SK-N-SH (cell line): ENCODE data around the gene LILRB3. TPM values are rescaled to one million over a fixed set of nuclear protein-coding genes. Genes with fewer than 3 reads are reported as not detected.
"Not testable (repeated sequence)": the region's sequence is repeated elsewhere in the genome, so short reads cannot be mapped to it uniquely, and the experiment has no call there.

Experiments used
- CTCF ChIA-PET: fragments of 300-600, 350-600 bp; formaldehyde crosslinking; extraction: SDS; loops from one replicate; lab custom pipeline; 2021; lab: Yijun Ruan, JAX
- POLR2A ChIA-PET: fragments of 350-600 bp; sonication (Branson Sonifier 250); formaldehyde crosslinking; extraction: SDS; loops from one replicate; lab custom pipeline; 2020; ENCODE audit warnings: antibody characterized with exemption, inconsistent platforms; lab: Yijun Ruan, JAX
- DNase-seq: peaks from one replicate; pipeline ENCODE4 v3.0.0; 2012
- H2AFZ ChIP-seq: fragments of 200-600 bp; sonication (generic); 2 replicates; pipeline ENCODE4 v1.8.1; 2016; ENCODE audit warnings: antibody characterized with exemption, mild to moderate bottlenecking, low read depth
- H3F3A ChIP-seq: fragments of 200-600 bp; sonication (generic); replicated peaks from 2 replicates; pipeline ENCODE3; 2016; ENCODE audit warnings: antibody characterized with exemption, mild to moderate bottlenecking; ENCODE audit not compliant: insufficient read depth
- H3K27ac ChIP-seq, 2 experiments: fragments of 200-500 bp in 1 of 2; fragments of 200-600 bp in 1 of 2; sonication (Bioruptor generic) in 1 of 2; sonication (generic), shearing (Covaris generic) in 1 of 2; 2 replicates each; pipeline versions ENCODE4 v1.5.1 to v1.6.1; 2014 to 2016; ENCODE audit warnings: low read depth in 2 of 2, inconsistent platforms in 1 of 2, low read length in 1 of 2, mild to moderate bottlenecking in 1 of 2, mixed read lengths in 1 of 2
- H3K27me3 ChIP-seq: fragments of 200-600 bp; sonication (generic), shearing (Covaris generic); 2 replicates; pipeline ENCODE4 v1.6.1; 2016; ENCODE audit warnings: mixed run types; ENCODE audit not compliant: insufficient read depth
- H3K36me3 ChIP-seq, 2 experiments: fragments of 200-500 bp in 1 of 2; fragments of 200-600 bp in 1 of 2; sonication (Bioruptor generic) in 1 of 2; sonication (generic) in 1 of 2; replicated peaks in 1 of 2; 2 replicates each; pipeline versions ENCODE3 to v1.5.1; 2014 to 2016; ENCODE audit warnings: low read length in 1 of 2, mild to moderate bottlenecking in 1 of 2; ENCODE audit not compliant: insufficient read depth in 2 of 2, control insufficient read depth in 1 of 2
- H3K4me1 ChIP-seq, 2 experiments: fragments of 200-500 bp in 1 of 2; fragments of 200-600 bp in 1 of 2; sonication (Bioruptor generic) in 1 of 2; sonication (generic), shearing (Covaris generic) in 1 of 2; 2 replicates each; pipeline versions ENCODE4 v1.5.1 to v1.6.1; 2014 to 2016; ENCODE audit warnings: low read depth in 1 of 2, low read length in 1 of 2, mixed run types in 1 of 2; ENCODE audit not compliant: insufficient read depth in 2 of 2, control insufficient read depth in 1 of 2
- H3K4me2 ChIP-seq: fragments of 200-600 bp; sonication (generic), shearing (Covaris generic); 2 replicates; pipeline ENCODE4 v1.6.1; 2017; ENCODE audit warnings: mixed run types
- H3K4me3 ChIP-seq, 2 experiments: fragments of 200-500 bp in 1 of 2; fragments of 200-600 bp in 1 of 2; sonication (Bioruptor generic) in 1 of 2; sonication (generic), shearing (Covaris generic) in 1 of 2; 2 replicates each; pipeline versions ENCODE4 v1.5.1 to v1.8.1; 2014 to 2016; ENCODE audit warnings: low read depth in 2 of 2, inconsistent platforms in 1 of 2, low read length in 1 of 2, mild to moderate bottlenecking in 1 of 2, mixed read lengths in 1 of 2, moderate library complexity in 1 of 2
- H3K79me2 ChIP-seq: fragments of 200-600 bp; sonication (generic); 2 replicates; pipeline ENCODE4 v1.8.1; 2017; ENCODE audit warnings: mild to moderate bottlenecking; ENCODE audit not compliant: insufficient read depth
- H3K9ac ChIP-seq: fragments of 200-600 bp; sonication (generic); 2 replicates; pipeline ENCODE4 v1.6.1; 2017; ENCODE audit warnings: mixed run types
- H3K9me2 ChIP-seq: fragments of 200-600 bp; sonication (generic); 2 replicates; pipeline ENCODE4 v1.6.1; 2017; ENCODE audit warnings: mixed run types
- H3K9me3 ChIP-seq: fragments of 200-600 bp; sonication (generic); 2 replicates; pipeline ENCODE4 v1.6.1; 2017; ENCODE audit warnings: mixed run types, mild to moderate bottlenecking, moderate library complexity
- H4K20me1 ChIP-seq: fragments of 200-600 bp; sonication (generic); 2 replicates; pipeline ENCODE4 v1.6.1; 2017; ENCODE audit warnings: mild to moderate bottlenecking, mixed run types; ENCODE audit not compliant: insufficient read depth
- CHD2 ChIP-seq: fragments of 150-350 bp; IDR thresholded peaks from 2 replicates; pipeline ENCODE4 v1.6.1; 2018; ENCODE audit warnings: low read length; ENCODE audit not compliant: partially characterized antibody
- FOSL2 ChIP-seq: IDR thresholded peaks from 2 replicates; pipeline ENCODE4 v1.4.0; 2012; ENCODE audit warnings: low read depth, mild to moderate bottlenecking, moderate library complexity, borderline replicate concordance
- FOXJ3 ChIP-seq: sonication (generic); formaldehyde crosslinking; IDR thresholded peaks from 2 replicates; pipeline ENCODE4 v1.5.1; 2020; ENCODE audit warnings: mild to moderate bottlenecking, missing genetic modification reagents
- GATA2 ChIP-seq: sonication (generic); formaldehyde crosslinking; IDR thresholded peaks from 2 replicates; pipeline ENCODE4 v1.5.0; 2020; ENCODE audit warnings: mild to moderate bottlenecking, missing genetic modification reagents
- POLR2AphosphoS5 ChIP-seq: IDR thresholded peaks from 2 replicates; pipeline ENCODE4 v1.6.1; 2012; ENCODE audit warnings: low read depth, low read length
- RFX5 ChIP-seq: IDR thresholded peaks from 2 replicates; pipeline ENCODE4 v1.6.1; 2012; ENCODE audit warnings: mild to moderate bottlenecking, improper control_type of control experiment, low read length
- SMC3 ChIP-seq: IDR thresholded peaks from 2 replicates; pipeline ENCODE4 v1.6.1; 2012; ENCODE audit warnings: low read depth, low read length, improper control_type of control experiment
- TAF1 ChIP-seq: IDR thresholded peaks from 2 replicates; pipeline ENCODE4 v1.6.1; 2012; ENCODE audit warnings: low read depth, mild to moderate bottlenecking, low read length, moderate library complexity, borderline replicate concordance
- YY1 ChIP-seq: IDR thresholded peaks from 2 replicates; pipeline ENCODE4 v1.4.0; 2012; ENCODE audit warnings: low read depth, mild to moderate bottlenecking
- WGBS: methylation state at CpG from one replicate; pipeline ENCODE4 v1.1.6; 2017; ENCODE audit warnings: low lambda C conversion rate; 5-methylcytosine and 5-hydroxymethylcytosine counted together
- polyA plus RNA-seq, 3 experiments: library from polyadenylated mRNA; depleted of rRNA; stranded (reverse); fragments of >200 nt; gene quantifications; 2 replicates each; pipeline ENCODE4 v1.2.3, GENCODE V29; 2012
- TF ChIP-seq, protein P1 (sequence below): IDR thresholded peaks from 2 replicates; pipeline ENCODE4 v1.4.0; 2012; ENCODE audit warnings: low read depth, borderline replicate concordance
- TF ChIP-seq, protein P2 (sequence below): IDR thresholded peaks from 2 replicates; pipeline ENCODE4 v1.6.1; 2012; ENCODE audit warnings: mild to moderate bottlenecking, low read depth, low read length, moderate library complexity
- TF ChIP-seq, protein P3 (sequence below): fragments of 200-600 bp; sonication (generic); IDR thresholded peaks from 2 replicates; pipeline ENCODE4 v1.6.1; 2017; ENCODE audit warnings: antibody characterized with exemption, mild to moderate bottlenecking, moderate library complexity
- TF ChIP-seq, protein P4 (sequence below): IDR thresholded peaks from 2 replicates; pipeline ENCODE4 v1.4.0; 2012; ENCODE audit warnings: low read depth, borderline replicate concordance
- TF ChIP-seq, protein P5 (sequence below): IDR thresholded peaks from 2 replicates; pipeline ENCODE4 v1.4.0; 2012; ENCODE audit warnings: low read depth
- TF ChIP-seq, protein P6 (sequence below): IDR thresholded peaks from 2 replicates; pipeline ENCODE4; 2012
- TF ChIP-seq, protein P7 (sequence below): fragments of 150-350 bp; IDR thresholded peaks from 2 replicates; pipeline ENCODE4 v1.6.1; 2016; ENCODE audit warnings: mild to moderate bottlenecking, low read depth, low read length

Gene LILRB3
- polyA plus RNA-seq, 1 of the 3 experiments (the other 2 are of a cell fraction), result not detected

DNA sequence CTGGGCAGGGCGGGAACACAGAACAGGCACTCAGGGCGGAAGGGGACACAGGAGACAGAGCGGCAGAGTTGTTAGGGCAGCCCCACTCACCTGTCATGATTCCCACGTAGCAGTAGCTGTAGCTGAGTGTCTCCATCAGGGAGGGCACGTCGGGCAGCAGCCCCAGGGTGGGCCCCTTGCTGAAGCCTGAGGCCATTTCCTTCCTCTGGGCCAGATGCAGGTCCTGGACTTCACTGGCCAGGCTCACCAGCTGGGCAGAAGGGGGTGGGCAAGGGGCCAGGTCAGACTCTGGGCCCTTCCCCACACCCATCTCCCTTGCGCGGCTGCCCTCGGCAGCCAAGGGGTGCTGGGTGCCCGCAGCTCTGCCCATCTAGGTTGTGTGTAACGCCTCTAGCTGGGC lies 39.4 kb downstream of the LILRB3 start:
- peaks cover 0 to 14% of the 10 kb centered on the region in 2 experiments; a peak in 1 of 4 replicates for H3K4me1 ChIP-seq
- no peak overlapping the region for H3K4me3 ChIP-seq
- peaks cover 43% of the 10 kb centered on the region for H3K79me2 ChIP-seq
- H3K4me2 ChIP-seq, result no peak overlapping the region
- peaks cover 33 to 37% of the 10 kb centered on the region in 2 experiments for H3K36me3 ChIP-seq
- 94% methylated on average over 9 of the region's 11 CpGs for WGBS
- no peaks in the 10 kb centered on the region for H3K9me3 ChIP-seq
- POLR2A ChIA-PET, result interaction anchor here (1.0 kb wide), 1 partner anchor 18 kb away, joined by 4 read pairs; no protein-coding TSS in a partner anchor
- no peak for TF ChIP-seq RFX5
- TF ChIP-seq, protein P1, sequence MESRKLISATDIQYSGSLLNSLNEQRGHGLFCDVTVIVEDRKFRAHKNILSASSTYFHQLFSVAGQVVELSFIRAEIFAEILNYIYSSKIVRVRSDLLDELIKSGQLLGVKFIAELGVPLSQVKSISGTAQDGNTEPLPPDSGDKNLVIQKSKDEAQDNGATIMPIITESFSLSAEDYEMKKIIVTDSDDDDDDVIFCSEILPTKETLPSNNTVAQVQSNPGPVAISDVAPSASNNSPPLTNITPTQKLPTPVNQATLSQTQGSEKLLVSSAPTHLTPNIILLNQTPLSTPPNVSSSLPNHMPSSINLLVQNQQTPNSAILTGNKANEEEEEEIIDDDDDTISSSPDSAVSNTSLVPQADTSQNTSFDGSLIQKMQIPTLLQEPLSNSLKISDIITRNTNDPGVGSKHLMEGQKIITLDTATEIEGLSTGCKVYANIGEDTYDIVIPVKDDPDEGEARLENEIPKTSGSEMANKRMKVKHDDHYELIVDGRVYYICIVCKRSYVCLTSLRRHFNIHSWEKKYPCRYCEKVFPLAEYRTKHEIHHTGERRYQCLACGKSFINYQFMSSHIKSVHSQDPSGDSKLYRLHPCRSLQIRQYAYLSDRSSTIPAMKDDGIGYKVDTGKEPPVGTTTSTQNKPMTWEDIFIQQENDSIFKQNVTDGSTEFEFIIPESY, result no peak
- TF ChIP-seq, protein P2, sequence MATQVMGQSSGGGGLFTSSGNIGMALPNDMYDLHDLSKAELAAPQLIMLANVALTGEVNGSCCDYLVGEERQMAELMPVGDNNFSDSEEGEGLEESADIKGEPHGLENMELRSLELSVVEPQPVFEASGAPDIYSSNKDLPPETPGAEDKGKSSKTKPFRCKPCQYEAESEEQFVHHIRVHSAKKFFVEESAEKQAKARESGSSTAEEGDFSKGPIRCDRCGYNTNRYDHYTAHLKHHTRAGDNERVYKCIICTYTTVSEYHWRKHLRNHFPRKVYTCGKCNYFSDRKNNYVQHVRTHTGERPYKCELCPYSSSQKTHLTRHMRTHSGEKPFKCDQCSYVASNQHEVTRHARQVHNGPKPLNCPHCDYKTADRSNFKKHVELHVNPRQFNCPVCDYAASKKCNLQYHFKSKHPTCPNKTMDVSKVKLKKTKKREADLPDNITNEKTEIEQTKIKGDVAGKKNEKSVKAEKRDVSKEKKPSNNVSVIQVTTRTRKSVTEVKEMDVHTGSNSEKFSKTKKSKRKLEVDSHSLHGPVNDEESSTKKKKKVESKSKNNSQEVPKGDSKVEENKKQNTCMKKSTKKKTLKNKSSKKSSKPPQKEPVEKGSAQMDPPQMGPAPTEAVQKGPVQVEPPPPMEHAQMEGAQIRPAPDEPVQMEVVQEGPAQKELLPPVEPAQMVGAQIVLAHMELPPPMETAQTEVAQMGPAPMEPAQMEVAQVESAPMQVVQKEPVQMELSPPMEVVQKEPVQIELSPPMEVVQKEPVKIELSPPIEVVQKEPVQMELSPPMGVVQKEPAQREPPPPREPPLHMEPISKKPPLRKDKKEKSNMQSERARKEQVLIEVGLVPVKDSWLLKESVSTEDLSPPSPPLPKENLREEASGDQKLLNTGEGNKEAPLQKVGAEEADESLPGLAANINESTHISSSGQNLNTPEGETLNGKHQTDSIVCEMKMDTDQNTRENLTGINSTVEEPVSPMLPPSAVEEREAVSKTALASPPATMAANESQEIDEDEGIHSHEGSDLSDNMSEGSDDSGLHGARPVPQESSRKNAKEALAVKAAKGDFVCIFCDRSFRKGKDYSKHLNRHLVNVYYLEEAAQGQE, result no peak
- TF ChIP-seq CHD2, result no peak
- TF ChIP-seq FOXJ3 (CRISPR knock-in tag), result no peak
- TF ChIP-seq SMC3, result no peak
- no peak for TF ChIP-seq YY1
- TF ChIP-seq, protein P3, sequence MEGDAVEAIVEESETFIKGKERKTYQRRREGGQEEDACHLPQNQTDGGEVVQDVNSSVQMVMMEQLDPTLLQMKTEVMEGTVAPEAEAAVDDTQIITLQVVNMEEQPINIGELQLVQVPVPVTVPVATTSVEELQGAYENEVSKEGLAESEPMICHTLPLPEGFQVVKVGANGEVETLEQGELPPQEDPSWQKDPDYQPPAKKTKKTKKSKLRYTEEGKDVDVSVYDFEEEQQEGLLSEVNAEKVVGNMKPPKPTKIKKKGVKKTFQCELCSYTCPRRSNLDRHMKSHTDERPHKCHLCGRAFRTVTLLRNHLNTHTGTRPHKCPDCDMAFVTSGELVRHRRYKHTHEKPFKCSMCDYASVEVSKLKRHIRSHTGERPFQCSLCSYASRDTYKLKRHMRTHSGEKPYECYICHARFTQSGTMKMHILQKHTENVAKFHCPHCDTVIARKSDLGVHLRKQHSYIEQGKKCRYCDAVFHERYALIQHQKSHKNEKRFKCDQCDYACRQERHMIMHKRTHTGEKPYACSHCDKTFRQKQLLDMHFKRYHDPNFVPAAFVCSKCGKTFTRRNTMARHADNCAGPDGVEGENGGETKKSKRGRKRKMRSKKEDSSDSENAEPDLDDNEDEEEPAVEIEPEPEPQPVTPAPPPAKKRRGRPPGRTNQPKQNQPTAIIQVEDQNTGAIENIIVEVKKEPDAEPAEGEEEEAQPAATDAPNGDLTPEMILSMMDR, result no peak
- TF ChIP-seq POLR2AphosphoS5, result no peak
- TF ChIP-seq, protein P4, sequence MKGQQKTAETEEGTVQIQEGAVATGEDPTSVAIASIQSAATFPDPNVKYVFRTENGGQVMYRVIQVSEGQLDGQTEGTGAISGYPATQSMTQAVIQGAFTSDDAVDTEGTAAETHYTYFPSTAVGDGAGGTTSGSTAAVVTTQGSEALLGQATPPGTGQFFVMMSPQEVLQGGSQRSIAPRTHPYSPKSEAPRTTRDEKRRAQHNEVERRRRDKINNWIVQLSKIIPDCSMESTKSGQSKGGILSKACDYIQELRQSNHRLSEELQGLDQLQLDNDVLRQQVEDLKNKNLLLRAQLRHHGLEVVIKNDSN, result no peak
- TF ChIP-seq FOSL2, result no peak
- TF ChIP-seq, protein P5, sequence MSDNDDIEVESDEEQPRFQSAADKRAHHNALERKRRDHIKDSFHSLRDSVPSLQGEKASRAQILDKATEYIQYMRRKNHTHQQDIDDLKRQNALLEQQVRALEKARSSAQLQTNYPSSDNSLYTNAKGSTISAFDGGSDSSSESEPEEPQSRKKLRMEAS, result no peak
- TF ChIP-seq TAF1, result no peak
- TF ChIP-seq, protein P6, sequence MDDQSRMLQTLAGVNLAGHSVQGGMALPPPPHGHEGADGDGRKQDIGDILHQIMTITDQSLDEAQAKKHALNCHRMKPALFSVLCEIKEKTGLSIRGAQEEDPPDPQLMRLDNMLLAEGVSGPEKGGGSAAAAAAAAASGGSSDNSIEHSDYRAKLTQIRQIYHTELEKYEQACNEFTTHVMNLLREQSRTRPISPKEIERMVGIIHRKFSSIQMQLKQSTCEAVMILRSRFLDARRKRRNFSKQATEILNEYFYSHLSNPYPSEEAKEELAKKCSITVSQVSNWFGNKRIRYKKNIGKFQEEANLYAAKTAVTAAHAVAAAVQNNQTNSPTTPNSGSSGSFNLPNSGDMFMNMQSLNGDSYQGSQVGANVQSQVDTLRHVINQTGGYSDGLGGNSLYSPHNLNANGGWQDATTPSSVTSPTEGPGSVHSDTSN, result no peak
- TF ChIP-seq, protein P7, sequence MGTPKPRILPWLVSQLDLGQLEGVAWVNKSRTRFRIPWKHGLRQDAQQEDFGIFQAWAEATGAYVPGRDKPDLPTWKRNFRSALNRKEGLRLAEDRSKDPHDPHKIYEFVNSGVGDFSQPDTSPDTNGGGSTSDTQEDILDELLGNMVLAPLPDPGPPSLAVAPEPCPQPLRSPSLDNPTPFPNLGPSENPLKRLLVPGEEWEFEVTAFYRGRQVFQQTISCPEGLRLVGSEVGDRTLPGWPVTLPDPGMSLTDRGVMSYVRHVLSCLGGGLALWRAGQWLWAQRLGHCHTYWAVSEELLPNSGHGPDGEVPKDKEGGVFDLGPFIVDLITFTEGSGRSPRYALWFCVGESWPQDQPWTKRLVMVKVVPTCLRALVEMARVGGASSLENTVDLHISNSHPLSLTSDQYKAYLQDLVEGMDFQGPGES, result no peak
- no peak for TF ChIP-seq GATA2 (CRISPR knock-in tag)
- no peak overlapping the region for H3K27ac ChIP-seq
- no peak overlapping the region for H3K9ac ChIP-seq
- H3K27me3 ChIP-seq, result no peaks in the 10 kb centered on the region
- no peak overlapping the region for H2AFZ ChIP-seq
- H4K20me1 ChIP-seq, result peaks cover 5% of the 10 kb centered on the region; the same call in 1 of the 2 replicates
- CTCF ChIA-PET, result interaction anchor here (1.2 to 1.7 kb wide), 2 partner anchors 10 to 15 kb away, joined by 5 to 7 read pairs; partner anchors contain the start of gene TMC4
- no peaks in the 10 kb centered on the region for H3K9me2 ChIP-seq
- peaks cover 3% of the 10 kb centered on the region for H3F3A ChIP-seq
- DNase-seq, result no peak

DNA sequence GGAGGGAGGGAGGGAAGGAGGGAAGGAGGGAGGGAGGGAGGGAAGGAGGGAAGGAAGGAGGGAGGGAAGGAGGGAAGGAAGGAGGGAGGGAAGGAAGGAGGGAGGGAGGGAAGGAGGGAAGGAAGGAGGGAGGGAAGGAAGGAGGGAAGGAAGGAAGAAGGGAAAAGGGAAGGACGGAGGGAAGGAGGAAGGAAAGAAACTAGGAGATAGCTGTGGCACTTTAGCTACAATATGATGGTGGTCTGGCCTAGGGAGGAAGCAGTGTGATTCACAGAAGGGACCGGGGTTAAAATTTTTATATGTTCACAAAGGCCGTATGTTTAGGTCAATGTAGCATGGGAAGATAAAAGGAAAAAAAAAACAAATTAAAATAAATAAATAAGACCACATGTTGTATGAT lies 40.9 kb downstream of the LILRB3 start:
- CTCF ChIA-PET, result interaction anchor here (3.5 kb wide), 1 partner anchor 14 kb away, joined by 12 read pairs; no protein-coding TSS in a partner anchor
- peaks cover 33 to 34% of the 10 kb centered on the region in 2 experiments for H3K36me3 ChIP-seq
- not testable (repeated sequence) for DNase-seq, H3K4me3 ChIP-seq, H2AFZ ChIP-seq, H3K4me1 ChIP-seq, H3K9me2 ChIP-seq, H3K4me2 ChIP-seq, H3K27ac ChIP-seq, H4K20me1 ChIP-seq, H3K9me3 ChIP-seq, H3K27me3 ChIP-seq, H3K9ac ChIP-seq, H3F3A ChIP-seq
- POLR2A ChIA-PET, result interaction anchor here (0.5 kb wide), 1 partner anchor 19 kb away, joined by 4 read pairs; the partner anchor contains the start of gene RPS9
- peaks cover 27% of the 10 kb centered on the region for H3K79me2 ChIP-seq
- 89% methylated on average over 3 of the region's 3 CpGs for WGBS
